Neural progenitor cell (in vitro differentiated cells): Measurements from ENCODE around the gene GOLGA3.

Source experiments
- CTCF ChIP-seq: fragments of 200-600 bp; sonication (generic); IDR thresholded peaks from 2 replicates; pipeline ENCODE4 v1.5.1; 2017; ENCODE audit warnings: antibody characterized with exemption, mild to moderate bottlenecking
- EZH2 ChIP-seq: fragments of 200-600 bp; sonication (generic); IDR thresholded peaks from 2 replicates; pipeline ENCODE4 v1.6.1; 2017; ENCODE audit warnings: antibody characterized with exemption, mild to moderate bottlenecking, moderate library complexity
- EZH2phosphoT487 ChIP-seq: fragments of 200-600 bp; sonication (generic); IDR thresholded peaks from 2 replicates; pipeline ENCODE4 v1.6.1; 2017; ENCODE audit warnings: antibody characterized with exemption

GRCh38 chr12:132781938-132782337 lies 46.7 kb downstream of the GOLGA3 start:
- TF ChIP-seq CTCF (no peak), EZH2 (no peak), EZH2phosphoT487 (no peak)
